K562 (cell line): ENCODE data around the gene ARFRP1. TPM values are rescaled to one million over a fixed set of nuclear protein-coding genes. Genes with fewer than 3 reads are reported as not detected.

Source experiments
- BDP1 ChIP-seq: IDR thresholded peaks from 3 replicates; pipeline ENCODE4 v1.6.1; 2011; ENCODE audit not compliant: insufficient read length, insufficient read depth
- BRD4 ChIP-seq: fragments of 200-600 bp; sonication (generic); IDR thresholded peaks from 2 replicates; pipeline ENCODE4 v1.6.1; 2017; ENCODE audit warnings: inconsistent platforms
- C11orf30 ChIP-seq: fragments of 450-650 bp; IDR thresholded peaks from 2 replicates; pipeline ENCODE4 v1.6.1; 2016; ENCODE audit warnings: low read depth, mild to moderate bottlenecking
- CBX3 ChIP-seq, 2 experiments: IDR thresholded peaks; 1 replicate in 1 of 2; 2 replicates in 1 of 2; pipeline ENCODE4 v1.6.1; 2012; ENCODE audit warnings: inconsistent platforms in 2 of 2, low read length in 2 of 2, borderline replicate concordance in 1 of 2, control low read depth in 1 of 2
- ERF ChIP-seq: fragments of 450-650 bp; formaldehyde crosslinking; IDR thresholded peaks from 2 replicates; pipeline ENCODE4 v1.4.0; 2020; ENCODE audit warnings: mild to moderate bottlenecking, mixed read lengths
- ETS2 ChIP-seq: IDR thresholded peaks from 2 replicates; pipeline ENCODE4 v1.6.1; 2016; ENCODE audit warnings: borderline replicate concordance, missing genetic modification characterization, mild to moderate bottlenecking, moderate library complexity, missing compliant biosample characterization; ENCODE audit not compliant: poor library complexity, severe bottlenecking
- ETV5 ChIP-seq: sonication (generic); formaldehyde crosslinking; IDR thresholded peaks from 2 replicates; pipeline ENCODE4 v1.4.0; 2020; ENCODE audit warnings: low read depth, mild to moderate bottlenecking, missing genetic modification reagents
- MAFK ChIP-seq: IDR thresholded peaks from 2 replicates; pipeline ENCODE4 v1.6.1; 2011; ENCODE audit warnings: low read length, improper control_type of control experiment
- MCM2 ChIP-seq: fragments of 450-650 bp; IDR thresholded peaks from 2 replicates; pipeline ENCODE4 v1.6.1; 2017; ENCODE audit warnings: low read depth, mild to moderate bottlenecking
- MTA1 ChIP-seq: fragments of 450-650 bp; IDR thresholded peaks from 2 replicates; pipeline ENCODE4 v1.6.1; 2017; ENCODE audit warnings: borderline replicate concordance
- NR4A1 ChIP-seq, 2 experiments: fragments of 250-450 bp in 1 of 2; fragments of 450-650 bp in 1 of 2; sonication (Bioruptor Pico) in 1 of 2; IDR thresholded peaks; 2 replicates each; pipeline versions ENCODE4 v1.4.0 to v1.6.1; 2016 to 2020; ENCODE audit warnings: mild to moderate bottlenecking in 2 of 2, missing compliant biosample characterization in 1 of 2, missing genetic modification characterization in 1 of 2, moderate library complexity in 1 of 2
- NUFIP1 ChIP-seq: fragments of 450-650 bp; IDR thresholded peaks from 2 replicates; pipeline ENCODE4 v1.6.1; 2018; ENCODE audit not compliant: partially characterized antibody
- RBM15 ChIP-seq: fragments of 200-400 bp; formaldehyde crosslinking; IDR thresholded peaks from 2 replicates; pipeline ENCODE4 v1.6.1; 2018; ENCODE audit warnings: mild to moderate bottlenecking, low read length, moderate library complexity; ENCODE audit not compliant: insufficient read depth
- polyA plus RNA-seq, 8 experiments: library from polyadenylated mRNA; depleted of rRNA in 4 of 8; stranded (reverse) in 5 of 8; unstranded in 3 of 8; fragments of >200 nt; fragmentation: Nextera tagmentation in 2 of 8; fragmentation: Illumina TruSeq in 1 of 8; extraction: Ambion mirVana in 2 of 8; extraction: Trizol in 1 of 8; gene quantifications; 2 replicates each; pipeline versions ENCODE4 v1.2.1 to v1.2.3, GENCODE V29; 2011 to 2014; ENCODE audit warnings: inconsistent platforms in 1 of 8, missing spikeins in 1 of 8
- total RNA-seq, 7 experiments: library from RNA; depleted of rRNA in 6 of 7; stranded (reverse); fragments of >200 nt in 6 of 7; fragmentation: Illumina TruSeq in 2 of 7; extraction: Trizol in 2 of 7; gene quantifications; 2 replicates each; pipeline versions ENCODE4 v1.2.1 to v1.2.3, GENCODE V29; 2011 to 2021; ENCODE audit warnings: low replicate concordance in 1 of 7
- TF ChIP-seq, protein P1 (sequence below): fragments of 250-450 bp; sonication (Bioruptor Pico); IDR thresholded peaks from 2 replicates; pipeline ENCODE4 v1.5.0; 2021; ENCODE audit warnings: mild to moderate bottlenecking, borderline replicate concordance
- TF ChIP-seq, protein P2 (sequence below), 3 experiments: fragments of 200-800 bp in 1 of 3; fragments of 250-450 bp in 1 of 3; fragments of 450-650 bp in 1 of 3; sonication (Bioruptor Pico) in 1 of 3; sonication (Bioruptor generic) in 1 of 3; formaldehyde crosslinking in 1 of 3; IDR thresholded peaks; 2 replicates each; pipeline versions ENCODE4 v1.6.1 to v1.8.0; 2016 to 2022; ENCODE audit warnings: mild to moderate bottlenecking in 2 of 3, missing genetic modification characterization in 2 of 3, missing compliant biosample characterization in 1 of 3, moderate library complexity in 1 of 3
- TF ChIP-seq, protein P3 (sequence below): fragments of 200-800 bp; sonication (Bioruptor generic); IDR thresholded peaks from 2 replicates; pipeline ENCODE4 v1.6.1; 2017; ENCODE audit warnings: missing genetic modification characterization, missing compliant biosample characterization
- TF ChIP-seq, protein P4 (sequence below): fragments of 450-650 bp; formaldehyde crosslinking; IDR thresholded peaks from 2 replicates; pipeline ENCODE4 v1.4.0; 2022; ENCODE audit warnings: missing genetic modification characterization

ARFRP1 gene
- total and polyA plus RNA-seq, 9 of the 15 experiments (the other 6 are each of a cell fraction or from before 2014, with no cell fraction given): 2.2 to 78.9 (median 37.3) TPM

DNA sequence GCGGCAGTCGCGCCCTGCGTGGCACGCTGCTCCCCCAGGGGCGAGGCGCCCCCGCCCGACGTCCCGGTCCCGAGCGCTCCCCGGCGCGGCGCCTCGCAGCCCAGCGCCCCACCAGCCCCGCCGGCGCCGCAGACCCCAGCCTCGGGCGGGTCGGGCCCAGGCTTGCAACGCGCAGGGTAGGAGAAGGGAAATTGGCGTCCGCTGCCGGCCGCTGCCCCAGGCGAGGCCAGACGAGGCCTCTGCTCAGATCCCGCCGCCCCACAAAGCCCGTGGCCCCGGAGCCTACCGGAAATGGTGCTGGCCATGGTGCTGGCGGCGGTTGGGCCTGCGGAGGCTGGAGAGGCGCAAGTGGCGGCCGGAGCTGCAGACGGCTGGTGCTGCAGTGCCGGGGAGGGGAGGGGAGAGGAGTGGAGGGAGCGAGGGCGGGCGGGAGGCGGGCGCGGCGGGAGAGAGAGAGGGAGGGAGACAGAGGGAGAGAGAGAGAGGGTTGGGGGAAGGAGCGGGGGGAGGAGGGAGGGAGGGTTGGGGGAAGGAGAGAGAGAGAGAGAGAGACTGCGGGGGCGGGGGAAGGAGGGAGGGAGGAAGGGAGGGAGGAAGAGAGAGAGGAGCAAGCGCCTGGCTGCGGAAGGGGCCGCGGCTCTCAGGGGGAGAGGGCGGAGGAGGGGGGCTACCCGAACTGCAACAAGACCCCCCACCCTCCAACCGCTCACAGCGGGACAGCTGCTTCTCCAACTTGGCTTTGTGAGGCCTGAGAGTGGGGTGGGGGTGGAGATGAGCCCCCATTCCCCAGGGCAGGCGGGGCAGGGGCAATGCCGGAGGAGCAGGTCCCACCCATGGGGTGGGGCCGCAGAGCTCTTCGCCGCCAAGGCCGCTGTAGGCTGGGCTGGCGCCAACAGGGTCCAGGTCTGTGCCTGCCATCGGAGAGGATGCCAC, 54.5 kb downstream of the ARFRP1 start, which contains the start of gene STMN3 (continued):
- TF ChIP-seq, protein P1, sequence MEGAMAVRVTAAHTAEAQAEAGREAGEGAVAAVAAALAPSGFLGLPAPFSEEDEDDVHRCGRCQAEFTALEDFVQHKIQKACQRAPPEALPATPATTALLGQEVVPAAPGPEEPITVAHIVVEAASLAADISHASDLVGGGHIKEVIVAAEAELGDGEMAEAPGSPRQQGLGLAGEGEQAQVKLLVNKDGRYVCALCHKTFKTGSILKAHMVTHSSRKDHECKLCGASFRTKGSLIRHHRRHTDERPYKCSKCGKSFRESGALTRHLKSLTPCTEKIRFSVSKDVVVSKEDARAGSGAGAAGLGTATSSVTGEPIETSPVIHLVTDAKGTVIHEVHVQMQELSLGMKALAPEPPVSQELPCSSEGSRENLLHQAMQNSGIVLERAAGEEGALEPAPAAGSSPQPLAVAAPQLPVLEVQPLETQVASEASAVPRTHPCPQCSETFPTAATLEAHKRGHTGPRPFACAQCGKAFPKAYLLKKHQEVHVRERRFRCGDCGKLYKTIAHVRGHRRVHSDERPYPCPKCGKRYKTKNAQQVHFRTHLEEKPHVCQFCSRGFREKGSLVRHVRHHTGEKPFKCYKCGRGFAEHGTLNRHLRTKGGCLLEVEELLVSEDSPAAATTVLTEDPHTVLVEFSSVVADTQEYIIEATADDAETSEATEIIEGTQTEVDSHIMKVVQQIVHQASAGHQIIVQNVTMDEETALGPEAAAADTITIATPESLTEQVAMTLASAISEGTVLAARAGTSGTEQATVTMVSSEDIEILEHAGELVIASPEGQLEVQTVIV (CRISPR knock-in tag): no peak
- TF ChIP-seq C11orf30 (no peak), RBM15 (no peak), NUFIP1 (no peak), BRD4 (no peak), BDP1 (no peak), ETV5 (CRISPR knock-in tag) (peak; percentile 96), MCM2 (no peak), CBX3 (IDR thresholded peaks at IDR 0.05; ENCODE audit: borderline replicate concordance in 1 of 2, low read length in 2 of 2) (peak in 1 of 2 experiments; percentile 19; a peak in 1 of 3 replicates), NR4A1 (CRISPR knock-in tag; IDR thresholded peaks at IDR 0.05) (no peak), NR4A1 (tag; IDR thresholded peaks at IDR 0.05) (no peak), MAFK (no peak), MTA1 (no peak), ERF (0 out of 2 replicates have a peak, but pooled peaks have one; percentile 77), ETS2 (tag) (no peak)
- TF ChIP-seq, protein P2, sequence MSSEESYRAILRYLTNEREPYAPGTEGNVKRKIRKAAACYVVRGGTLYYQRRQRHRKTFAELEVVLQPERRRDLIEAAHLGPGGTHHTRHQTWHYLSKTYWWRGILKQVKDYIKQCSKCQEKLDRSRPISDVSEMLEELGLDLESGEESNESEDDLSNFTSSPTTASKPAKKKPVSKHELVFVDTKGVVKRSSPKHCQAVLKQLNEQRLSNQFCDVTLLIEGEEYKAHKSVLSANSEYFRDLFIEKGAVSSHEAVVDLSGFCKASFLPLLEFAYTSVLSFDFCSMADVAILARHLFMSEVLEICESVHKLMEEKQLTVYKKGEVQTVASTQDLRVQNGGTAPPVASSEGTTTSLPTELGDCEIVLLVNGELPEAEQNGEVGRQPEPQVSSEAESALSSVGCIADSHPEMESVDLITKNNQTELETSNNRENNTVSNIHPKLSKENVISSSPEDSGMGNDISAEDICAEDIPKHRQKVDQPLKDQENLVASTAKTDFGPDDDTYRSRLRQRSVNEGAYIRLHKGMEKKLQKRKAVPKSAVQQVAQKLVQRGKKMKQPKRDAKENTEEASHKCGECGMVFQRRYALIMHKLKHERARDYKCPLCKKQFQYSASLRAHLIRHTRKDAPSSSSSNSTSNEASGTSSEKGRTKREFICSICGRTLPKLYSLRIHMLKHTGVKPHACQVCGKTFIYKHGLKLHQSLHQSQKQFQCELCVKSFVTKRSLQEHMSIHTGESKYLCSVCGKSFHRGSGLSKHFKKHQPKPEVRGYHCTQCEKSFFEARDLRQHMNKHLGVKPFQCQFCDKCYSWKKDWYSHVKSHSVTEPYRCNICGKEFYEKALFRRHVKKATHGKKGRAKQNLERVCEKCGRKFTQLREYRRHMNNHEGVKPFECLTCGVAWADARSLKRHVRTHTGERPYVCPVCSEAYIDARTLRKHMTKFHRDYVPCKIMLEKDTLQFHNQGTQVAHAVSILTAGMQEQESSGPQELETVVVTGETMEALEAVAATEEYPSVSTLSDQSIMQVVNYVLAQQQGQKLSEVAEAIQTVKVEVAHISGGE (CRISPR knock-in tag; IDR thresholded peaks at IDR 0.05): peak; percentile 23 to 90 (median 51); a peak in 4 of 6 replicates
- TF ChIP-seq, protein P3, sequence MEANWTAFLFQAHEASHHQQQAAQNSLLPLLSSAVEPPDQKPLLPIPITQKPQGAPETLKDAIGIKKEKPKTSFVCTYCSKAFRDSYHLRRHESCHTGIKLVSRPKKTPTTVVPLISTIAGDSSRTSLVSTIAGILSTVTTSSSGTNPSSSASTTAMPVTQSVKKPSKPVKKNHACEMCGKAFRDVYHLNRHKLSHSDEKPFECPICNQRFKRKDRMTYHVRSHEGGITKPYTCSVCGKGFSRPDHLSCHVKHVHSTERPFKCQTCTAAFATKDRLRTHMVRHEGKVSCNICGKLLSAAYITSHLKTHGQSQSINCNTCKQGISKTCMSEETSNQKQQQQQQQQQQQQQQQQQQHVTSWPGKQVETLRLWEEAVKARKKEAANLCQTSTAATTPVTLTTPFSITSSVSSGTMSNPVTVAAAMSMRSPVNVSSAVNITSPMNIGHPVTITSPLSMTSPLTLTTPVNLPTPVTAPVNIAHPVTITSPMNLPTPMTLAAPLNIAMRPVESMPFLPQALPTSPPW (CRISPR knock-in tag): peak; percentile 99
- TF ChIP-seq, protein P4, sequence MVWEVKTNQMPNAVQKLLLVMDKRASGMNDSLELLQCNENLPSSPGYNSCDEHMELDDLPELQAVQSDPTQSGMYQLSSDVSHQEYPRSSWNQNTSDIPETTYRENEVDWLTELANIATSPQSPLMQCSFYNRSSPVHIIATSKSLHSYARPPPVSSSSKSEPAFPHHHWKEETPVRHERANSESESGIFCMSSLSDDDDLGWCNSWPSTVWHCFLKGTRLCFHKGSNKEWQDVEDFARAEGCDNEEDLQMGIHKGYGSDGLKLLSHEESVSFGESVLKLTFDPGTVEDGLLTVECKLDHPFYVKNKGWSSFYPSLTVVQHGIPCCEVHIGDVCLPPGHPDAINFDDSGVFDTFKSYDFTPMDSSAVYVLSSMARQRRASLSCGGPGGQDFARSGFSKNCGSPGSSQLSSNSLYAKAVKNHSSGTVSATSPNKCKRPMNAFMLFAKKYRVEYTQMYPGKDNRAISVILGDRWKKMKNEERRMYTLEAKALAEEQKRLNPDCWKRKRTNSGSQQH (CRISPR knock-in tag): no peak
